Kidney (tissue), 14 donors: ENCODE measurements around the gene CAPS. TPM values are rescaled to one million over a fixed set of nuclear protein-coding genes. Genes with fewer than 3 reads are reported as not detected.
A peak's percentile ranks its signal among the peaks of the same experiment; 100 is the strongest.

Experiments used
- DNase-seq, 5 donors: peaks; one replicate each; pipeline ENCODE4 v3.0.0-alpha.2; 2013 to 2020
- FAIRE-seq: peaks from 2 replicates; lab custom pipeline; 2012; peaks lifted over from hg19 to GRCh38; lab: Jason Lieb, UNC
- H3K27ac ChIP-seq, 2 donors: one replicate each; pipeline ENCODE4 v1.7.0; 2013; ENCODE audit warnings: low read depth in 2 of 2, low read length in 2 of 2, inconsistent platforms in 1 of 2
- H3K27me3 ChIP-seq: one replicate; pipeline ENCODE4 v1.7.1; 2013; ENCODE audit warnings: low read length, inconsistent platforms; ENCODE audit not compliant: control insufficient read depth, insufficient read depth
- H3K36me3 ChIP-seq, 3 donors: one replicate each; pipeline versions ENCODE4 v1.7.0 to v1.7.1; 2013; ENCODE audit warnings: low read length in 3 of 3, control low read depth in 1 of 3, inconsistent platforms in 1 of 3; ENCODE audit not compliant: insufficient read depth in 3 of 3, control insufficient read depth in 2 of 3
- H3K4me1 ChIP-seq, 3 donors: one replicate each; pipeline versions ENCODE4 v1.7.0 to v1.7.1; 2013; ENCODE audit warnings: low read length in 3 of 3, inconsistent platforms in 1 of 3, low read depth in 1 of 3; ENCODE audit not compliant: control insufficient read depth in 2 of 3, insufficient read depth in 2 of 3
- H3K4me3 ChIP-seq, 3 donors: one replicate each; pipeline versions ENCODE4 v1.7.0 to v1.8.1; 2013; ENCODE audit warnings: low read length in 3 of 3, control low read depth in 1 of 3, inconsistent platforms in 1 of 3
- H3K9ac ChIP-seq, 3 donors: one replicate each; pipeline versions ENCODE4 v1.7.0 to v1.7.1; 2013; ENCODE audit warnings: low read length in 3 of 3, control low read depth in 1 of 3, inconsistent platforms in 1 of 3
- H3K9me3 ChIP-seq, 3 donors: one replicate each; pipeline versions ENCODE4 v1.7.0 to v1.7.1; 2013; ENCODE audit warnings: low read length in 3 of 3, control low read depth in 1 of 3, inconsistent platforms in 1 of 3; ENCODE audit not compliant: control insufficient read depth in 2 of 3, insufficient read depth in 1 of 3
- intact Hi-C: fragments of 100-400 bp; cut with DNase I; formaldehyde crosslinking; loops from one replicate; pipeline ENCODE4 v1.11.1; 2022
- polyA plus RNA-seq: library from polyadenylated mRNA; stranded (reverse); fragments of 350-450 nt; fragmentation: Illumina TruSeq; extraction: RNeasy Lipid Tissue Mini Kit (QIAGEN cat#74804); gene quantifications from one replicate; pipeline ENCODE4 v1.2.3, GENCODE V29; 2014; ENCODE audit warnings: low read depth, low replicate concordance; ENCODE audit not compliant: insufficient read depth
- total RNA-seq: library from RNA; stranded (reverse); fragmentation: NEBNext Ultra II Directional; extraction: Animal tissue kit (Norgen Biotek cat#: 25700); gene quantifications from one replicate; pipeline ENCODE4 v1.2.1, GENCODE V29; 2021
- TF ChIP-seq, protein P1 (sequence below): IDR thresholded peaks from 3 replicates; pipeline ENCODE4 v1.5.1; 2012; ENCODE audit warnings: mild to moderate bottlenecking, moderate library complexity, borderline replicate concordance; ENCODE audit not compliant: insufficient read depth; ENCODE audit errors: extremely low read depth
- donor health status: control.
- donor health status: control.
- donor health status: control.
- donor health status: control.
- donor health status: control.
- donor health status: DM: yes; HTN: yes; CAD: no.
- donor health status: Normal renal cell carcinoma (clear cell type).

The CAPS gene
- total and polyA plus RNA-seq, 2 donors from 2014 or later, result 53.0 to 82.1 TPM

DNA sequence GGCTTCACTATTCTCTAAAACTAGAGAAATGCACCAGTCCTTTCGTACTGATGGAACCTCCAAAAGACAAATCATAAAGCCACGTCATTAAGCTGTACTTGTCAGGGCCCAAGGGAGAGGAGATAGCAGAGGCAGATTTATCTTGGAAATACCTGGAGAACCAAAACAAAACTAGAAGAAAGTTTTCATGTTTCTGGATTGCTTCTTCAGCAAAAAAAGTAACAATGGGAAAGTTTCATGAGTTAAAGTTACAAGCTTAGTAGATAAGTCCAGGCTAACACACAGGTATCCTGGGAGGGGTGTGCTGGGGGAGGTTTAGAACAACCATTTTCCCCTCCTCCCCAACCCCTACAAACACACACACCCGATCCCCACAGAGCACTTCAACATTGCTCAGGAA lies 42.3 kb downstream of the CAPS start:
- Histone ChIP-seq H3K36me3 (no peaks in the 10 kb centered on the region), H3K27ac (no peak overlapping the region), H3K9me3 (no peaks in the 10 kb centered on the region), H3K4me1 (peaks cover 8 to 52% (median 39%) of the 10 kb centered on the region in 3 donors), H3K27me3 (no peaks in the 10 kb centered on the region), H3K4me3 (no peak overlapping the region), H3K9ac (no peak overlapping the region)
- FAIRE-seq, result no peak
- DNase-seq, result no peak
- intact Hi-C loops, result no loop called here
- TF ChIP-seq, protein P1, sequence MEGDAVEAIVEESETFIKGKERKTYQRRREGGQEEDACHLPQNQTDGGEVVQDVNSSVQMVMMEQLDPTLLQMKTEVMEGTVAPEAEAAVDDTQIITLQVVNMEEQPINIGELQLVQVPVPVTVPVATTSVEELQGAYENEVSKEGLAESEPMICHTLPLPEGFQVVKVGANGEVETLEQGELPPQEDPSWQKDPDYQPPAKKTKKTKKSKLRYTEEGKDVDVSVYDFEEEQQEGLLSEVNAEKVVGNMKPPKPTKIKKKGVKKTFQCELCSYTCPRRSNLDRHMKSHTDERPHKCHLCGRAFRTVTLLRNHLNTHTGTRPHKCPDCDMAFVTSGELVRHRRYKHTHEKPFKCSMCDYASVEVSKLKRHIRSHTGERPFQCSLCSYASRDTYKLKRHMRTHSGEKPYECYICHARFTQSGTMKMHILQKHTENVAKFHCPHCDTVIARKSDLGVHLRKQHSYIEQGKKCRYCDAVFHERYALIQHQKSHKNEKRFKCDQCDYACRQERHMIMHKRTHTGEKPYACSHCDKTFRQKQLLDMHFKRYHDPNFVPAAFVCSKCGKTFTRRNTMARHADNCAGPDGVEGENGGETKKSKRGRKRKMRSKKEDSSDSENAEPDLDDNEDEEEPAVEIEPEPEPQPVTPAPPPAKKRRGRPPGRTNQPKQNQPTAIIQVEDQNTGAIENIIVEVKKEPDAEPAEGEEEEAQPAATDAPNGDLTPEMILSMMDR, result no peak

DNA sequence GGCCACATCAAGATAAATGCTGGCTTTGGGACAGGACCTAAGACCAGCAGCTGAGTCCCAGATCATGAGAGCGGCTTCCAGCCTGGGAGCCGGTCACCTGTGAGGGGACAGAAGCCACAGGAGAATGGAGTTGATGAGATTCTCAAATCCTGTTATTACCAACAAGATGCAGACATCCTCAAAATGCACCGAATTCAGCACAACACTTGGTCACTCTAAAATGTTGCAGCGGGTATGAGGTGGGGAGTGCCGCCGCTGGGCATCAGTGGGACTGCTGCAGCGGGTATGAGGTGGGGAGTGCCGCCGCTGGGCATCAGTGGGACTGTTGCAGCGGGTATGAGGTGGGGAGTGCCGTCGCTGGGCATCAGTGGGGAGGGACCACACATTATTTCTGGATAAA lies 42.7 kb downstream of the CAPS start:
- DNase-seq (peak in 2 of 5 donors; percentile 9 to 41), FAIRE-seq (no peak)
- Histone ChIP-seq H3K36me3 (no peaks in the 10 kb centered on the region), H3K27ac (no peak overlapping the region), H3K27me3 (no peaks in the 10 kb centered on the region), H3K4me1 (peaks cover 8 to 52% (median 37%) of the 10 kb centered on the region in 3 donors), H3K9me3 (no peaks in the 10 kb centered on the region), H3K9ac (no peak overlapping the region), H3K4me3 (no peak overlapping the region)
- intact Hi-C loops, result no loop called here
- TF ChIP-seq, protein P1, result no peak

DNA sequence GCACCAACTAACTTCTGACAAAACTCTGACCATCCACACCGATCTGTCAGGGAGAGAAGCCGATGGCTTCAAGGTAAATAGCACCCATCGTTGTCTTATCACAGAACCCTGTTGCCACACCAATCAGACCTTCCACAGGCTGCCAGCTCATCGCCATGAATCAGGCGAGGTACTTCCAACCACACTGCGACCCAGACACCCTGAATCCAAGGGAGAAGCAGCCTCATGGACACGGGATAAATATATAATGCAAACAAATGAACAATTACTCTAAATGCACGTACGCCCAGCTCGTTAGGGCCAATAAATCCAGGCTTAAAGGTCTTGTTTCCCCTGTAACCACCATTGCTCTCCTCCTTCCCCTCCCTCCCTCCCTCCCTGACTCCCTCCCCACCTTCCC lies 43.1 kb downstream of the CAPS start:
- intact Hi-C loops, result no loop called here

More for the DNA sequence above, 43.1 kb downstream of the CAPS start:
- TF ChIP-seq, protein P1, result no peak
- Histone ChIP-seq H3K9ac (no peak overlapping the region), H3K27ac (no peak overlapping the region), H3K9me3 (no peaks in the 10 kb centered on the region), H3K36me3 (no peaks in the 10 kb centered on the region), H3K4me3 (no peak overlapping the region), H3K4me1 (peaks cover 8 to 52% (median 36%) of the 10 kb centered on the region in 3 donors), H3K27me3 (no peaks in the 10 kb centered on the region)
- DNase-seq (peak in 1 of 5 donors; percentile 35), FAIRE-seq (no peak)
